Measurements from ENCODE around the gene KCTD8.

- TF ChIP-seq CTCF (conservative IDR thresholded peaks at IDR 0.05) (no peak), EZH2 (IDR thresholded peaks at IDR 0.05; ENCODE audit: low read depth) (no peak)
Observed at GRCh38 chr4:44237643-44238042, 211.0 kb downstream of the KCTD8 start.
